HL-60 (cell line): Measurements from ENCODE around the gene EPB41.

Experiments
- POLR2AphosphoS5 ChIP-seq: IDR thresholded peaks from 2 replicates; pipeline ENCODE4 v1.6.1; 2012; ENCODE audit warnings: low read depth
- SPI1 ChIP-seq: IDR thresholded peaks from 2 replicates; pipeline ENCODE4 v1.6.1; 2012; ENCODE audit warnings: low read depth, mild to moderate bottlenecking, borderline replicate concordance
- TF ChIP-seq, protein P1 (sequence below): IDR thresholded peaks from one replicate; pipeline ENCODE4 v1.5.1; 2011; ENCODE audit warnings: low read length, control low read depth, inconsistent platforms; ENCODE audit not compliant: insufficient read depth

DNA sequence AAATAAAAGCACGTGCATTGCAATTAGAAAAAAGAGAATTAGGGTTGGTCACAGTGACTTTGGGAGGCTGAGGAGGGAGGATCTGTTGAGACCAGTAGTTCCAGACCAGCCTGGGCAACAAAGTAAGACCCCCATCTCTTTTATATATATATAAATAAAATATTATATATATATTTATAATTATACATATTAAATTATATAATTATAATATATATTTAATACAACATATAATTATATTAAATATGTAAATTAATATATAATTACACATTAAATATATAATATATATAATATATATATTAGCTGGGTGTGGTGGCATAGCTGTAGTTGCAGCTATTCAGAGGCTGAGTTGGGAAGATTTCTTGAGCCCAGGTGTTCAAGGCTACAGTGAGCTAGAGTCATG is 186.1 kb downstream of the EPB41 start:
- TF ChIP-seq, protein P1, sequence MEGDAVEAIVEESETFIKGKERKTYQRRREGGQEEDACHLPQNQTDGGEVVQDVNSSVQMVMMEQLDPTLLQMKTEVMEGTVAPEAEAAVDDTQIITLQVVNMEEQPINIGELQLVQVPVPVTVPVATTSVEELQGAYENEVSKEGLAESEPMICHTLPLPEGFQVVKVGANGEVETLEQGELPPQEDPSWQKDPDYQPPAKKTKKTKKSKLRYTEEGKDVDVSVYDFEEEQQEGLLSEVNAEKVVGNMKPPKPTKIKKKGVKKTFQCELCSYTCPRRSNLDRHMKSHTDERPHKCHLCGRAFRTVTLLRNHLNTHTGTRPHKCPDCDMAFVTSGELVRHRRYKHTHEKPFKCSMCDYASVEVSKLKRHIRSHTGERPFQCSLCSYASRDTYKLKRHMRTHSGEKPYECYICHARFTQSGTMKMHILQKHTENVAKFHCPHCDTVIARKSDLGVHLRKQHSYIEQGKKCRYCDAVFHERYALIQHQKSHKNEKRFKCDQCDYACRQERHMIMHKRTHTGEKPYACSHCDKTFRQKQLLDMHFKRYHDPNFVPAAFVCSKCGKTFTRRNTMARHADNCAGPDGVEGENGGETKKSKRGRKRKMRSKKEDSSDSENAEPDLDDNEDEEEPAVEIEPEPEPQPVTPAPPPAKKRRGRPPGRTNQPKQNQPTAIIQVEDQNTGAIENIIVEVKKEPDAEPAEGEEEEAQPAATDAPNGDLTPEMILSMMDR, result no peak
- TF ChIP-seq POLR2AphosphoS5 (no peak), SPI1 (no peak)
